HG02840 (cell line): ENCODE results near the gene TBC1D22A.
"Not testable (repeated sequence)": the region's sequence is repeated elsewhere in the genome, so short reads cannot be mapped to it uniquely, and the experiment has no call there.

ENCODE experiments used
- ATAC-seq: cut with Tn5 transposase; IDR thresholded peaks from one replicate; pipeline ENCODE4 v1.9.1; 2021; ENCODE audit warnings: mild to moderate bottlenecking, moderate library complexity, moderate number of reproducible peaks; ENCODE audit not compliant: unreplicated experiment, low FRiP score

TBC1D22A gene

DNA sequence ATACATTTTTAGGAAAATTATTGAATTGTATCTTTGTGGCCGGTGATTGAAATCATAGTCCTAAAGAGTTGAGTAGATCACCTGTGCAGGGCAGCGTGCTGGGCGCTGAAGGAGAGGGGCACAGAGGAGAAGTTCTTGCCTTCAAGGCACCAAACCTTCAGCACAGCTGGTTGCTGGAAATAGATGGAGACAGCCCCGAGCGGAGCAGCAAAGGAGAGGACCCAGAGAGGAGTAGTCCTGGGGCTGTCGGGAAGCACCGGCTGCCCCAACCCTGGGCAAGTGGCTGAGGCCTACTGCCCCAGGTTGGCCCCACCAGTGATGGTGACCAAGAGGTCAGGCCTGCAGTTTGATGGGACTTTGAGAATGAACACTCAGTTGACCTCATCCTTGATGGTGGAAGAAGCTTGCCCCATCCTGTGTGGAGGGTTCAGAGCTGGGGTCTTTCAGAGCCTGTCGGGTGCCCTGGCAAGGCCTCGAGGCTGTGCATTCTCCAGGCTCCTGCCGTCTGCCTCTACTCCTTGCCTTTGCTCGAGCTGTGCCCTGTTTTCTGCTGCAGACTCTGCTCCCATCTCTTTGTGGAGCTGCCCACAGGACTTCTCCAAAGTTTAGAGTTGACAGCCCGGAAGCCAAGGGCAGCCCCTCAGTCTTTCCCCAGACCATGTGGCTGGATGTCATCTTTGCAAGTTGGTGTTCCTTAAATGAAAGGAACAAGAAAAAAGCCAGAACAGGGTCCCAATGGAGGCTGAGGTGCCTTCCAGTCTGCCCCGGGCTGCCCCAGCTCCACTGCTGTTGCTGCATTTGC is 285.1 kb downstream of the TBC1D22A start:
- ATAC-seq = no peak

DNA sequence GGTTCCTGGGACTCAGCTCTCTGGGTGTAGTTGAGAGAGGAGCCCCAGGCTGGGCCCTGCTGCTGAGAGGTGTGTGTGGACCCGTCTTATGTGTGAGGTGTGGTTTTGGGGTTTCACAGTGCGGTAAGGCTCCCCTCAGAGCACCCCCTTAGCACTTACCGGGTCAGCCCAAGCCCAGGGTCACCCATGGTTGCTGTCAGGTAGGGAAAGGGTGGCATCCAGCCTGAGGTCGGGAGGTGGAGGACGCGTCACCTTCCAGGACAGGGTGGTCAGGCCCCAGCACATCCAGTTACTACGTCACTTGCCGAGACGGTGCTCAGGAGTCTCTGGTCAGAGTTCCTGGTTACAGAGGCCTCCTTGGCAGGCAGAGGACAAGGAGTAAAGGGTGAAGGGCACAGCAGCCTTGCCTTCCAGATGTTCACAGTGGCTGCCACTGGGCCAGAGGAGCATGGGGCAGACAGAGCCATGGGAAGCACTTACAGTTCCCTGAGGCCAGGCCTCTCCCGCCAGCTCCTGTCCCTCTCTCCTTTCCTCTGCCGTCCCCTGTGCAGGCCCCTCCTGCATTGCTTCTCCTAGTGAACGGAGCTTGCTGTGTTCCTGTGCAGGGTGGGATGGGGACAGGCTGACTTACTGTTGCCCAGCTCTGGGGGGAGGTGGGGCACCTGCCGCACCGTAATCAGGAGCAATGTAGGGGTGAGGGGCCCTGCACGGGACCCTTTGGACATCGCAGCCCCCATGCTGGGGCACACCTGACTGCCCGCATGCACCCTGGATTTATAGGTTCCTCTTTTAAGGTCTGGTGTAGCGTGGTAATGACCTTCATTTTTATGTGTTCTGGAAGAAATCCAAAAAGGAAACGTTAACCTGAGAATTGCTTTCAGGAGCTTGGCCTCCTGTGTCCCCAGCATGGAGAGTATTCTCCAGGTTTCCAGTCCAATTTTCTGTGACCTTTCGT is 285.9 kb downstream of the TBC1D22A start:
- ATAC-seq = no peak

DNA sequence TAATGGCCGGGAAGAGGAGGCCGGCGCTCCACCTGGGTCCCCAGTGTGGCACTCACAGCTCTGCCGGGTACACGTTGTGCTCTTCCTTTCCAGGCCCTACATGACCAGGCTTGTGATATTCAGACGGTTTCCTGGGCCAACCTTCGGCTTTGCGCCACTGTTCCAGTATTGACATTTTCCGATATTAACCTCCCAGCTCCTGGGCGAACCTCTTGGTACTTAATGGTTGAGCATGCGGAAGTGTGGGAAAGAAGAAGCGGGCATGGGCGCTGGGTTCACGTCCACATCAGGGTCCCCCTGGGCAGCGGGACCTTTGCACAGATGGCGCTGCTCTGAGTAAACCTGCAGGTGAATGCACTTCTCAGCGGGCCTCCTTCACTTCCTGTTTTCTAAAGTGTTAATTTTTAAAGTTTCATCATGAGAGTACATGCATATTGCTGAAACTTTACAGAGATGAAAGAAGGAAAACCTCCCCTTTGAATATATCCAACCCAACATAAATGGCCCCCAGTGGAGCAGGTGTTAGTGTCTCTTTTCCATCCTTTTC is 286.7 kb downstream of the TBC1D22A start:
- no peak for ATAC-seq

DNA sequence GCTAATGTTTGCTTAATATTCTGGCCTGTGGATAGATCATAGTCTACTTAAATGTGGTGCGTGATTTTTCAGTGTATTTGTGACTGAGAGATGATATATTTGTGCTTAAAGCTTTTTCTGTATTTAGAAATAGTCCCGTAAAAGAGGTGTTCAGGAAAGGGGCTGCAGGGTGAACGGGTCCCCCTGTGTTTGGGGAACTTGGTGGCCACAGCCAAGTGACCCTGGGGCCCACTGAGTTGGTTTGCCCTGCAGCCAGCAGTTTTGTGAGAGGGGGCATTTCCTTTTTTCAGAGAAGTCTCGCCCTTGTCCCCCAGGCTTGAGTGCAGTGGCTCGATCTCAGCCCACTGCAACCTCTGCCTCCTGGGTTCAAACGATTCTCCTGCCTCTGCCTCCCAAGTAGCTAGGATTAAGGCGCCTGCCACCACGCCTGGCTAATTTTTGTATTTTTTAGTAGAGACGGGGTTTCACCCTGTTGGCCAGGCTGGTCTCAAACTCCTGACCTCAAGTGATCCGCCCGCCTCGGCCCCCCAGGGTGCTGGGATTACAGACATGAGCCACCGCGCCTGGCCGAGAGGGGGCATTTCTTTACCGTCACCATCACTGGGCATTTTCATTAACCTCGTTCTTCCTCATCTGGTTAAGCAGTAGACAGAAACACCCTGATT is 287.4 kb downstream of the TBC1D22A start:
- ATAC-seq = not testable (repeated sequence)

DNA sequence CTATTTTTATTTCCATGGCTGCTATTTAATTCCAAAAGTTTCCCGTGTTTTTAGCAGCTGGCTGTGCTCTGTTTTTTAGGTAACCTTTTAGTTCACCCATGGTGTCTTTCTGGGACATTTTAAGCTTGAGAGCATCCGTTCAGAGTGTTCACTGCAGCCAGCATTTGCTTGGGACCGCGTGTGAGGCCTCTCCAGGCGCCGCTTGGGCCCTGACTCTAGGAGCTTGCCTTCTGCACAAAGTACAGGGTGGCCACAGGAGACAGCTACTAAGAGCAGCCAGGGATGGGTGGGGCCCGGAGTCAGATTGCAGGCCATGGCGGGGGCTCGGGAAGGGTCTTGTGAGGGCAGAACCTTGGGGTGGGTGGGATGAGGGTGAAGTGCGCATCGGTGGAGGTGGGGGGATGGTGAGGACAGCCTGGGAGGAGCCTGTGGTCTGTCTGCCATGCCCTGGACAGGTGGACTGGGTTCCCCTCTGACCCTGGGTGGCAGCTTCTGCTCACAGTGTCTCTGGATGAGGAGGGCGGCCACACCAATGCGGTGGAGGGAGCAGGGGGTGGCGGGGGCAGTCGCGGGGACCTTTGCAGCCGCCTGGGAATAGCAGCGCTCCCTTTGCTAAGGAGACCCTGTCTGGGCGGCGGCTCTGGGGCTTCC is 288.1 kb downstream of the TBC1D22A start:
- ATAC-seq = no peak

DNA sequence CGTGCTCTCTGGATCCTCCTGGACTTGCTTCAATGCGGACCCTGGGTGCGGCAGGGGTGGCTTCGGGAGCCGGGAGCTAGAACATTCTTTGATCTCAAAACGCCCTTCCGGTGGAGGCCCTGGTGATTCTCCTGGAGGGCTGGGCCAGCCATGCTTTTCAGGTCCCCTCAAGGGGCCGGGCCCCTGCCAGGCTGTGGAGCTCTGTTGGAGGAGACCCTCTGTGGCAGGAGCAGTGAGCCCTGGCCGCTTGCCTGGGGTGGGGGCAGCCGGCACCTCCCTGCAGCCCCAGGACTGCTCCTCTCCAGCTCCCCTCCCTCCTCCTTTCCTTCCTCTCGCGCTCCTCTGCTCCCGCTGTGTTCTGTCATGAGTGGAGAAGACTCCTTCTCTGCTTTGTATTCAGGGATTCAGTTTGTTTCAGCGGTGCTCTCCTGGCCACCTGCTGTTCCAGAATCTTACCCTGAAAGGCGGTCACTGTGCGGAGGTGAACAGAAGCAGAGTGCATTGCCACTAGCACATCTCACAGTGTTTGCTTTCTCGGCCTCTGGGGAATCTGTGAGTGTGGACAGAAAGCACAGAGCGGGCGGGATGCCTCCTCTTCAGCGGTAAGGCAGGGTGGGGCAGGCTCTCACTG is 289.1 kb downstream of the TBC1D22A start:
- no peak for ATAC-seq

DNA sequence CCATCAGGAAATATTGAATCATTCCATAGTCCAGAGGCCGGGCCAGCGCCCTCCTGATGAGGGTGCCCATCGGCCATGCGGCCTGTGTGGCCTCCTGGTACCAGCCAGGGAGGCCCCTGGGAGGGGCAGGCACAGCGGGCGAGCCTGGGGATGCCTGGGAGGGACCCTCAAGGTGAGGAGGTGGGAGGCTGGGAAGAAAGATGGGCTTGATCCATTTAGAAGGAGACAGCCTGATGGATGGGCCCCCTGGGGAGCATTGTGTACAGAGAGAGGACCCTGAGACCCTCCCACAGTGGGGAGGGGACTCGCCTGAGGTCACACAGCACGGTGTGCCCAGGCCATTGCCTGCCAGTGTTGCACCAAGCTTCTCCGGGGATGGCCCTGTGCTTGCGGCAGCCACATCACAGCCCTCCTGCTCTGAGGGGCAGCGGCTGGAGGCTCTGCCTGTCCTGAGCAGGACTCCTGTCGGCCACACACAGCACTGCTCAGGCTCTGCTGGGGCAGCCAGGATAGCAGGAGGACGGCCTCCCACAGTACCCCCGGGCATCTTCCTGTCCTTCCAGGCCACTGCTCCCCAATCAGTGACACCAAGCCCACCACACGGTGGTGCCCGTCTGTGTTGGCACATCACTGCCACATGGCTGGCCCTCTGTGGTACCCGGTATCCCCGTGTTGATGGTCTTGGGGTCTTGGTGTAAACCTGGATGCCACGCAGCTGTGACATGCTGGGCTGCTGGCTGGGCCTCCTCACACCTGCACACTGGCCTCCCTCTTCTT is 290.0 kb downstream of the TBC1D22A start:
- no peak for ATAC-seq

DNA sequence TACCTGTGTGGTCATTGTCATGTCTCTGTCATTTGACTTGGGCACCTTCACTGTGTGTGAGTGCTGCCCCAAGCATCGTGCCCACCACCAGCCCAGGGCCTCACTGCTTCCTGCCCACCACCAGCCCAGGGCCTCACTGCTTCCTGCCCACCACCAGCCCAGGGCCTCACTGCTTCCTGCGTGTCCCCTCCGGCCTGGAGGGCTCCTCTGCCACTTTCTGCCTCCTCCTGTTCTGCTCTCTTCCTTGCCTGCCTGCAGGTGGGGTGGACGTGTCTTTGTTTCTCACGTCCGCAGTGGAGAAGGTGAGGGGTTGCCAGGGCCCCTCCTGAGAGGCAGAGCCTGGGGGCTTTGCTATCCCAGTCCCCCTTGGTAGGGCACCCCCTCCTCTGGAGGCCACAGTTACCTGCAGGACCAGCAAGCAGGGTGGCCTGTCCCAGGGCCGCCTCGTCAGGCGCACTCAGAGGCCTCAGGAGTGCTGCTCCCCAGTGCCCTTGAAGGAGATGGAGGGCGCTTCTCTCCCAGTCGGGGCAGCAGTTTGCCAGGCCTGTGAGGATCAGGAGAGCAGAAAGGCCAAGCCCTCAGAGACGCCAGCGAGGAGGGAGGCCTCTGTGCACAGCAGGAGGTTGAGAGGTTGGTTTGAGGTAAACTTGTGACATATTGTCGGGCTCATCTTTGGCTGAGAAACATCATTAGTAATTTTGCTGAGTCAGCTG is 290.7 kb downstream of the TBC1D22A start:
- ATAC-seq = no peak

DNA sequence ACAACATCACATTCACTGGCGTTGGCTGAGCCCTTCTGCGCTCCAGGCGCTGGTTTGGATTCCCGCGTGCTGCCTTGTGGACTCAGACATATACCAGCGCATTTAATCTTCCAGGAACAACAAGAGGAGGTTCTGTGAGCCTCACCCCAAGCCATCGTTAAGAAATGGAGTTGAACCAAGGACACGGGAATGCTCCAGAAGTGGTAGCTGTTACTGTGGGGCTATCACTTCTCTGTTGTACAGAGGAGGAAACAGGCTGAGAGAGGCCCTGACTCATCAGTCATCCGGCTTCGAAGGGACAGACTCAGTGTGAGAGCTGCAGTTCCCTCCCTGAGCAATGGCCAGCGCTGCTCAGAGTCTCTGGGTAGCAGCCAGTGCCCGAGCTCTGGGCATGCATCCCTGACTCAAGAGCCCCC is 291.3 kb downstream of the TBC1D22A start:
- no peak for ATAC-seq

DNA sequence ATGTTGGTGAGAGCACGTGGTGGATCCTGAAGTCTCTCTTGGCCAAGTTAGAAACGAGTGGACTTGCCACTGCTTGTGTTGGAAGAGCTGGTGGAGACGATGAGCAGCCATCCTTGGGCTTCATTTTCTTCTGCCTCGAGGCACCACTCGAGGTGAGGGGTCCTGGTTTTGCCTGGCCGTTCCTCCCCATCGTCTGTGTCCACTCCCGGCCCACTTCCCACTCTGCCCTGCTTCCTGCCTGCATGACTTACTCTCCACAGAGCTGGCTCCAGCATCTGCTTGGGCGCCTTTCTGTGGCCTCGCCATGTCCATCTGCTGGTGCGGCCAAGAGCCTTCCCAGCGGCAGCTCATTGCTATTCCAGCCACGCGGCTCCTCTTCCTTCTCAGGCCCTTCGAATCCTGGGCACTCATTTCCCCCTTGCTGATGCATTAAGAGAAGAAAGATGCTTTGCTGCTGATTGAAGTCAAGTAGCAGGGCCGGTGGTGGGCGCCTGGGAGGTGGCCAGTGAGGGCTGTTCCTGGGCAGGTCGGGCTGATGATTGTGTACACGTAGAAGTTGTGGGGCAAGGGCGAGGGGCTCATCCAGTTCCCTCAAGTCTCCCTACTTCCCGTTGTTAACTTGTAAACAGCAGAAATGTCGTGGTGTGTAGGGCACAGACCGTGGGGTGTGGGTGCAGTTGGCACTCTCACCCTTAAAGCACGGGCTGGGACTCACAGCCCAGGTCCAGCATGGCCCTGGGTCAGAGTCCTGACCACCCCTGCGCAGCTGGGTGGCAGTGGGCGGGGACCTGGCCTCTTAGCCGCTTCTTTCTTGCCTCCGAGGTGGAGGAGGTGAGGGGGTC is 292.0 kb downstream of the TBC1D22A start:
- no peak for ATAC-seq

DNA sequence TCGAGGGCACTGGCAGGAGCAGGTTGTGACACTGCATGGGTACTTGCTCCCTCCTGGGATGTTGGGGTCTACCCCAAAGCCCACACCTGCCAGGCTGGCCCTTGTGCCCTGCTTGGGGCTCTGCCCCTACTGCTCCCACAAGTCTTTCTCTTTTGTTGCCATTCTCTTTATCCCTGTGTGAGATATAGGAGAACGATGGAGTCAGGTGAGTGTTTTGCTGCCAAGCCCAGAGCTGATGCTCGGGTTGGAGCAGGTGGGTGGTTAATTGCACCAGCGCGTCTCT is 292.6 kb downstream of the TBC1D22A start:
- no peak for ATAC-seq

DNA sequence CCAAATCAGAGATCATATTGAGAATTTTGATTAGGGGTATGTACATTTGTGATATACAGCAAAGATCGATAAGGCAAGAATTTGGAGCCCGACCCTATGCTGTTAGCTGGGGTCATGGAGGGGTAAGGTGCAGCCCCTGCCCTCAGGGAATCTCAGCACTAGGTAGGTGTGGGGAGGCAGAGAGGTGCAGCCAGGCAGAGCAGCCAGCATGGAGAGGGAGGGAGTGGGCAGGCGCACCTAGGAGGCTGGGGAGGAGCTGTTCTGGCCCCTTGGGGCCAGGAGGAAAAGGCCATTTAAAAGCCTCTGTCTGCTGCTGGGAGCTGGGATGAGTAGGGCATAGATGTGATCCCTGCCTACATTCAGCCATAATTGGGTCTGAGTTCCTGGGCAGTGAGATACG is 293.0 kb downstream of the TBC1D22A start:
- ATAC-seq = no peak

DNA sequence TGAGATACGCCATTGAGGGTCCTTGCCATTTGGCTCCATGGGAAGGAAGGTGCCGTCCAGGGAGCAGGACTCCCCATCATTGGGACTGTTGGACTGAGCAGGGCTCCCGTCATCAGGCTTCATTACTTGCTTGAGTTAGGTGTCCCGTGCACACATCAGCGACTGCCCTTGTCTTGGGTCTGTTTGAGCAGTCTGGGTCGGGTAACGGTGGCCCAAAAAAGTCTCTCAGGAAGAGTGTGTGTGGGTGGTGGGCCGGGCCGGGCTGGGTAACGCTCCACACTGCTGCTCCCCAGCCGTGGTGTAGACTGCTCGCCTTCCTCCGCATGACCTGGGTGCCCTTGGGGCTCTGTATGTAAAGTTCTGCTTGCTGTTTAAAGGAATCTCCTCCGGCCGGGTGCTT is 293.5 kb downstream of the TBC1D22A start:
- ATAC-seq = no peak

DNA sequence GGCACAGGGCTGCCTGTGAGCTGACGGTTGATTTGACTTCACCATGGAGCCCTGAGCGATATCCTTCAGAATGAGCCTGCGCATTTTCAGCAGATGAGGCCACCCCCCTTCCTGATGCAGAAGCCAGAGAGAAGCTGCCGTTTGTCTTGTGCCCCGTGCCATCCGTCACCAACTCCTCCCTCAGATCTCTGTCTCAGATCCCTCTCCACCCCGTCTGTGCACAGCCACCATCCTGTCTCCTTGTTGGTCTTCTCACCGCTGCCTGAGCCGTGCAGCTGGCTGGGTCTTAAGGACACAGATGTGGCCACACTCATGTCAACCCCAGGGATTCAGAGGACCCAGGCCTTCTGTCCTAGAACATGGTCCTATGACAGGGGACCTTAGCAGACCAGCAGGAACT is 293.9 kb downstream of the TBC1D22A start:
- ATAC-seq = no peak

DNA sequence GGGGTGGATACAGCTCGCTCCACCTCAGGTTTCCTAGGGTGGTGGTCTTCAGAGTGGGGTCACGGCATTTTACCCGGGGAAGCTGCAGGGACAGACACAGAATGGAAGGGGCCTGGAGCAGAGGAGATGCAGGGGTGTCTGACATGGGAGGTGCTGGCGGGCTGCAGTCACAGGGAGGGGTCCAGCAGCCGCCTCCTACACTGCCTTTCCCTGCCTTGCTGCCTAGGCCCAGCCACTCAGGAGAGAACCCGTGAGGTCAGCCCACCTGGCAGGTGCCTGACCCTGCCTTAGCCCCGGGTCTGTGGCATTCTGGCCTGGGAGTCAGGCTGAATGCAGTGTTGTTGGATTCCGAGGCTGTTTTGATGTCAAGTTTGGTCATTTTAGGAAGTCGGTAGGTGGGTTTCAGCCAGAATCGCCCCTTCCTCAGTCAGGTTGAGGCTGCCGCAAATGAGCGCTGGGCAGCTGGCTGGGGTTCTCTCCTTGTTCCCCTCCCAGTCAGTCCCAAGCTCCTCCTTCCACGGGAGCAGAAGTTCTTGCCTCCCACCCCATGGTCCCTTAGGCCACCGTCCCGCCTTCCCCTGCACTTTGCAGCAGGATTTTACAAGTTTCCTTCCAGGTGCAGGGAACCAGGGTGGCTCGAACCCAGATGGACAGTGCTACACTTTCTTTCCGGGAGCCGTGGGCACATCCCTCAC is 294.5 kb downstream of the TBC1D22A start:
- no peak for ATAC-seq

DNA sequence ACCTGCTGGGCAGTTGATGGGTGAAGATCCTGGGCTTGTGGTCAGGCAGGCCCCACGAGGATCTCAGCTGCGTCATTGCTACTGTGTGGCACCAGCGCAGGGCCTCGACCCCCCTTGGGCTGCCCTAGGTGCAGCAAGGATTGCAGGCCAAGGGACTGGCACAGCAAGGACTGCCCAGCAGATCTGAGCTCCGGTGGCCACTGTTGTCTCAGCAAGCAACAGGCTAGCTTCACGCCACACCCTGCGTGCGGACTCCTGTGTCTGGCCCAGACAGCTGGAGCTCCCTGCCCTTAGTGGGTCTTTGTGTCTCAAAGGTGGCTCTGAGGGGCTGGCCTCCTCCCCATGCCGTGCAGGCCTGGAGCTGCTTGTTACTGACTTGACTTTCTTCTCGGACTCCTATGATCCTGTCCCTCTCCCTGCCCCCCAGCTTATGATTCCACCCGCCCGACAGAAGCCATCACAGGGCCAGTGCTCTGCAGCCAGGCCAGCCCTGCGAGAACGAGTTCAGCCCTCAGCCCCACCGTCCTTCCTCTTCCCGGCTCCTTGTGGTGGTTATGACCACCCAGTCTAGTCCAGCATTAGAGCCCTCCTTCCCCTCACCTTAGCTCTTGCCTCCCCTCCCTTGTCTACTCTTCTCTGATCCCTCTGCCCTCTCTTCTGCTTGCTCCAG is 295.6 kb downstream of the TBC1D22A start:
- no peak for ATAC-seq

DNA sequence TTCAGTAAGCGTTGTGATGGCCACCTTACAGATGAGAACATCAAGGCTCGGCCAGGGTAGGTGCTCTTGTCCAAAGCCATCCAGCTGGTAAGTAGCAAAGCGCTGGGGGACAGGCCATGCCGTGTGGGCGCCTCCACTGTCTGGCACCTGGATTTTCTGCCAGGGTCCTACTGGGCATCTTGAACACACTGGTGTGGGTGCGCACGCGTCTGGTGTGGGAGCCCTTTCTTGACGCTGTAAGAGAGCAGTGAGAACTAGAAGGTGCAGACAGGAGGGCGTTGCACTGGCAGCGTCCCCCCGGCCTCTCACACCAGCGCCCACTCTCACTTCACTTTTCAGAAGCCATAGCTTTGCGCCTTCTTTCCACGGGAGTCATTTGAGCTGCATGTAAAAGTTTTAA is 296.6 kb downstream of the TBC1D22A start:
- ATAC-seq = no peak
